ENCODE data around the gene UBE2V1.

GRCh38 chr20:50057714-50058053 lies 55.3 kb downstream of the UBE2V1 start:
- TF ChIP-seq CTCF (IDR thresholded peaks at IDR 0.05) (no peak), ZFX (IDR thresholded peaks at IDR 0.05; ENCODE audit: borderline replicate concordance) (no peak)
